Stomach (tissue), 4 donors: ENCODE measurements around the gene GRK2.

Source experiments
- CTCF ChIP-seq, 7 experiments: fragments of 450-650 bp in 4 of 7; fragments of 200-600 bp in 3 of 7; sonication (generic) in 3 of 7; IDR thresholded peaks; one replicate each; pipeline ENCODE4 v1.5.1; 2016 to 2019; ENCODE audit warnings: antibody characterized with exemption in 7 of 7, control low read depth in 2 of 7, mild to moderate bottlenecking in 1 of 7
- EP300 ChIP-seq: sonication (generic); formaldehyde crosslinking; IDR thresholded peaks from one replicate; pipeline ENCODE4 v1.6.1; 2017; ENCODE audit warnings: antibody characterized with exemption
- POLR2A ChIP-seq, 4 donors: fragments of 450-650 bp; IDR thresholded peaks; one replicate each; pipeline ENCODE4 v1.6.1; 2016; ENCODE audit warnings: antibody characterized with exemption in 4 of 4, control low read depth in 2 of 4, mild to moderate bottlenecking in 1 of 4, moderate library complexity in 1 of 4
- POLR2AphosphoS5 ChIP-seq, 3 donors: sonication (generic); formaldehyde crosslinking; IDR thresholded peaks; one replicate each; pipeline ENCODE4 v1.6.1; 2016; ENCODE audit warnings: antibody characterized with exemption in 3 of 3

- TF ChIP-seq CTCF (IDR thresholded peaks at IDR 0.05) (no peak), POLR2A (IDR thresholded peaks at IDR 0.05) (no peak), POLR2AphosphoS5 (IDR thresholded peaks at IDR 0.05) (no peak), EP300 (no peak)
Observed at GRCh38 chr11:67243051-67243450, 23.2 kb upstream of the GRK2 start.
